ENCODE measurements around the gene SCART1.

DNA sequence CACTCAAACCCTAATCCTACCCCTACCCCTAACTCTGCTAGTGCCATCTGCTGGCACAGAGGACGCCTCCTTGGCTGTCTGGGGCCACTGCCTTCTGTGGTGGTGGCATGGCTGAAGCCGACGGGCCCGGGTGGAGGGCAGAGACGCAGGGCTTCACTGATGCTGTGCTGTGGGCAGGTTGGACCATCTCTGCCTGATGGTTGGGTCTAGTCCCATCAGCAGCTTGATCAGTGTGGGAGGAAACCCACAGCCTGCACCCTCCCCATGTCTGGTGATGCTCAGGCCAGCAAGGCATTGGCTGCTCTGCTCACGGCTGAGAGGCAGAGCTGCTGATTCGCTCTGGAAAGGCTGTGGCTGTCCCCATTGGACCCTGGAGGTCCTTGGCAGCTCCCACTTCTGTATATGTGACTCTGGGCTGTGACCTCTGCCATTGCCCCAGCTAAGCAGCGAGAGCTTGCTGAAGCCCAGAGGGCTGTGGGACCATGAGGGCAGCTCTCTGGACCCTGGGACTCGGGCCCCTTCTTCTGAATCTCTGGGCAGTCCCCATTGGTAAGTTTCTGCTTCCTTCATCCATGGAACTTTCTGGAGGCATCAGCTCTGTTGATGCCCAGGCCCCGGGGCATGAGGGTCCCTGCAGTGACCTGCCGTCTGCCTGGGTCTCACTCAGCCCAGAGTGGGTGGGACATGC is at the start of gene SCART1:
- TF ChIP-seq, protein P1, sequence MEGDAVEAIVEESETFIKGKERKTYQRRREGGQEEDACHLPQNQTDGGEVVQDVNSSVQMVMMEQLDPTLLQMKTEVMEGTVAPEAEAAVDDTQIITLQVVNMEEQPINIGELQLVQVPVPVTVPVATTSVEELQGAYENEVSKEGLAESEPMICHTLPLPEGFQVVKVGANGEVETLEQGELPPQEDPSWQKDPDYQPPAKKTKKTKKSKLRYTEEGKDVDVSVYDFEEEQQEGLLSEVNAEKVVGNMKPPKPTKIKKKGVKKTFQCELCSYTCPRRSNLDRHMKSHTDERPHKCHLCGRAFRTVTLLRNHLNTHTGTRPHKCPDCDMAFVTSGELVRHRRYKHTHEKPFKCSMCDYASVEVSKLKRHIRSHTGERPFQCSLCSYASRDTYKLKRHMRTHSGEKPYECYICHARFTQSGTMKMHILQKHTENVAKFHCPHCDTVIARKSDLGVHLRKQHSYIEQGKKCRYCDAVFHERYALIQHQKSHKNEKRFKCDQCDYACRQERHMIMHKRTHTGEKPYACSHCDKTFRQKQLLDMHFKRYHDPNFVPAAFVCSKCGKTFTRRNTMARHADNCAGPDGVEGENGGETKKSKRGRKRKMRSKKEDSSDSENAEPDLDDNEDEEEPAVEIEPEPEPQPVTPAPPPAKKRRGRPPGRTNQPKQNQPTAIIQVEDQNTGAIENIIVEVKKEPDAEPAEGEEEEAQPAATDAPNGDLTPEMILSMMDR (IDR thresholded peaks at IDR 0.05) = no peak
- no peak for TF ChIP-seq POLR2A (IDR thresholded peaks at IDR 0.05)
